Inferior parietal cortex (tissue), 1 donor: ENCODE results near the gene CCDC91.

Experiments used
- DNase-seq: peaks from one replicate; pipeline ENCODE4 v3.0.0-alpha.2; 2016; ENCODE audit errors: extremely low spot score

CCDC91 gene

DNA sequence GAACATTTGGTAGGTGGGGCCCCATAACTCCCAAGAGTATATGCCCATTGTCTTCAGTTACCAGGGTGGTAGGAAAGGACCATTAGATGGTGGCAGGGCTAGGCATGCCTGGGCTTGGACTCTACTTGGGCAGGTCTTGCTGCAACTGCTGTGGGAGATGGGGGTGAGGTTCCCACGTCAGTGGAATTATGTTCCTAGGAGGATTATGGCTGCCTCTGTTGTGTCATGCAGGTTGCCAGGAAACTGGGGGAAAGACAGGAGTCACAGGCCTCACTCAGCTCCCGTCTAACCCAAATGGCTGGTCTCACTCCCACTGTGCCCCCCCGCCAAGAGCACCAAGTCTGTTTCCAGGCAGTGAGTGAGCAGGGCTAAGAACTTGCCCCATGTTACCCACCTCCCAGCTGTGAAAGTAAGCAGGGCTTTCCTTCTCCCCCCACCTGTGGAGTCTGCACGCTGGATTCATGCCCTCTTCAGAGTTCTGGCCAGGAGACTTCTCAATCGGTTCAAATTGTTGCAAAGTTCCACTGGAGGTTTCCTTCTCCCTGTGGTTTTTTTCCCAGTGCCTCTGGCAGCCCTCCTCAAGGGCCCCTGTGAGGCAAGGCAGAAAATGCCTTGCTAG, 337.5 kb downstream of the CCDC91 start:
- DNase-seq, result no peak

DNA sequence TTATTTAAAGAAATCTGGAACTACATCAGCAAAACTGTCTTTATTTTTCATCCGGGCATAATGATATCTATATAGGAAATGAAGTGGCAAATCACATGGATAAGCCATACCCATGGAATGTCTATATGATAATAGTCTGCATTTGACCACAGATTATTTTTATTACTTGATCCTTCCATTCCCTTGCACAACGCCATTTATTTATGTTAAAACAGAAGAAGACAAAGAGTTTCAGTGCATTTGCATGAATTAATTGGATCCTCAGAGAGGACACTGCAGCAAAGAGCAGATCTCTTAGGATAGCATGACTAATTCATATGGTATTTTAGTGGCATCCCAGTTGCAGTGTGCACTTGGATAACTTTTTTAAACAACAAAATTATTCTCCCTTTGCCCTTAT, 345.0 kb downstream of the CCDC91 start:
- no peak for DNase-seq

DNA sequence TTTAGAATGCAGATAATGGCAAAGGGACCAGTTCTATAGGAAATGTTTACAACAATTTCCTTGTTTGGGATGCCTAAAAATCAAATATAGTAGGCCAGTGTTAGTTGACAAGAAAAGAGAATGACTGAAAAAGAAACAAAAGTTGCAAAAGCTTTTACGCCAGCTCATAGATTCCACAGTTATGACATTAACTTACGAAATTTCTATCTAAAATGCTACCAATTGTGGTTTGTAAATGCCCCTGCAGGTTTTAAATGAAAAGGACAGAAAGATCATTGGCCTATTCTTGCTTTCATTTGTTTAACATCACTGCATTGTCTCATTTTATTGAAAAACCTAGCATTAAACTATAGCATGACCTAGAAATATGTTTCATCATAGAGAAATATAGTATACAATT, 345.8 kb downstream of the CCDC91 start:
- DNase-seq, result no peak

- no peak for DNase-seq
These were observed 347.2 kb downstream of the CCDC91 start for GRCh38 chr12:28537474-28537873.

DNA sequence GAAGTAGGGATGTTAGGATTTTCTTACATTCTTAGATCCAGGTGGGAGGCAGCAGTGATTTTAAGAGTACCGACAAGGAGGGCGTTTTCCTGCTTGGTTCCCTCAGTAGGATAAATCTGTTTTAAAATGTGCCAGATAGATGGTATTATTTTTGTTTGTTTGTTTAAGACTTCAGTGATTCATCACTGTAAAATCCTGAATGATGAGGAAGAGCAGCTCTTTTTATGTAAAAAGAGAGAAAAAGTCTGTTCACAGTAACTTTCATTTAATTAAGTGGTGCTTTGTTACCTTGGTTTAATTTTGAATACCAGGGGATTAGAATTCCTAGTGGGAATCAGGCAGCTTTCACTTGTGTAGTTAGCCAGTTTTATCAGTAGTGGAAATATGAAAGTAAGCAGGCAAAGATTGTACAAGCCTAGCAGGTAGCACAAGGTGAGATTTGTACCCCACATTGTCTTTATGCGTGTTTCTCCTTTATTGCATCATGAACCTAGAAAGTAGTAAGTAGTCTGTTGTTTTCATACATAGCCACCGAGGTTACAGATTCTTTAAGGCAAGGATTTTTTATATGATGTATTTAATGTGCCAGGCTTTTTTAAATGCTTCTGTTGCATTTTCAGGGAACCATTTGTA, 349.6 kb downstream of the CCDC91 start:
- DNase-seq, result no peak

DNA sequence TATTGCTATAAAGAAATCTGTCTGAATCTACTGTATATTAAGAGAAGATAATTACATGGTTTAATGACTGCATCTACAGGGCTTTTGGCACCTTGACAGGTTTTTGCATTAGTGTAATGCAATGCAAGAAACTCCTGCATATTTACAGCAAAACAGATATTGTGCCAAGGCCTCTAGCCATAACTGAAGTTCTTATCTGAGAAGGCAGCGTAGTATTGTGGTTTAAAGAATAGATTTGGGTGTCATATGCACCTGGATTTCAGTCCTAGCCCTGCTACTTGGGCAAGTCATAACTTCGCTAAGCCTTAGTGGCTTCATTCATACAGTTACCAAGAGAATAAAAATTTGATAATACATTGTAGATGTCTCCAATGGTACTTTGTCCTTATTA, 350.1 kb downstream of the CCDC91 start:
- no peak for DNase-seq

GRCh38 chr12:28543021-28543890, 353.0 kb downstream of the CCDC91 start:
- DNase-seq, result no peak

DNA sequence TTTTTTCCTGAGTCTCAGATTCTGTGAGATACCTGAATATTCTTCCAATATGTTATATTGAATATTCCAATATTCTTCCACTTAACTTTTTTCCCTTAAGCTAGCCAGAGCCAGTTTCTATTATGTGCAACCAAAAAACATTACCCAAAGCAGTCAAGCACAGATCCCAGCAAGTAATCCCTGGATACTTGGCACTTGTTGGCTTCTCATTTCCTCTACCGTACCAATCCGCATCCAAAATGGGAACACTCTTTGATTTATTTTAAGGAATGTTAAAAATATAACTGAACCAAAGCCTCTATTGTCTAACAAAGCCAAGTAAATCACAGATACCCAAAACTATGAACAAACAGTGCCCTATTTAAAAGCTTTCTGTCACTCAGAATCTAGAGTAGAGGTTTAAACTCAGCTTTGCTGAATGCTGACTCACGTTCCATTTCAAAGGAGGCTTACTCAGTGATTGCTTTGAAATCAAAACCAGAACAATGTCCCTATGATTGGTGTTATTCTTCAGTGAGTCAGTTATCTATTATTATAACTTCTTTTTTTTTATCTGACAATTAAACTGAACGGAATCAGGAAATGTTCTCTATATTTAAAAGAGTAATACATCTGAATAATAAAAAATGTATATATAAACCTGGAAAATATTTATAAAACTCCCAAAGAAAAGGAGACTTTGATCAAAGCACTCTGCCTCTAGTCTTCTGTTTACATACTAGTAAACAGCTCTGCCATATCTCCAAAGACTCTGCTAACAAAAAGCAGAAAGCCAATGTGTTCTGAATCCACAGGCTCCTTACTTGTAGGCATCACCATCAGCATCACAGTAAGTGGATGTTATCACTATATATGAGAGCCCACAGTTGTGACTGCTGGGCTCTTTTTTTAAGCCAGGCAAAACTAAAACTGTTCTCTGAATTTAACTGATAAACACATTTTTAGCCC, 360.8 kb downstream of the CCDC91 start:
- no peak for DNase-seq

DNA sequence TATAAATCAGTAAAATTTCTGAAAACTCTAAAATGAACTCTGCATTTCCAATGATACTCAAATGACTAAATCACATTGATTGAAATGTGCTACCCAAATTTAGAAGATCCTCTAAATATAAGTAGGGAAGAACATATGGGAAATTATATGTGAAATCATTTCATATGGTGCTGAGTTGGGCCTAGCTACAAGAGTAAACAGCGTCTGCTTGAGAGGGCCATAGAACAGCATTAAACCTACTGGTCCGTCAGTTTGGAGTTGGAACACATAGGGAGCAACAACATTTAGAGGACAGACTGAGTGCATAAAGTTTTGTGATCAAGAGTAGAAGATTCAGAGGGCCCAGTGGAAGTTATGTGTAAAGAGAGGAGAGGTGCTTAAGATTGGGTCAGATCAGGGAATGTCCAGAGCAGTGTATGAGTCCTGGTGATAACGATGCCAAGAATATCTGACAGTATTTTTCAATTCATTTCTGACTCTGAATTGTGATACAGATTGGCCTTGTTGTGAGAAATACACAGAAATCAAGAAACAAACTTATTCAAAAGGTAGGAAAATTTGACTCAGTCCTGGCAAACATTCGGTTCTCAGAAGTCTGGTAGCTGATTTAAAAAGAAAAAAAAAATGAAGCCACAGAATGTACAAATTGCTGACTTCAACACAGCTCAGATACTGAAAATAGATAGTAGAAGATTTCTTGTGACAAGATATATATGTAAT, 362.2 kb downstream of the CCDC91 start:
- no peak for DNase-seq

DNA sequence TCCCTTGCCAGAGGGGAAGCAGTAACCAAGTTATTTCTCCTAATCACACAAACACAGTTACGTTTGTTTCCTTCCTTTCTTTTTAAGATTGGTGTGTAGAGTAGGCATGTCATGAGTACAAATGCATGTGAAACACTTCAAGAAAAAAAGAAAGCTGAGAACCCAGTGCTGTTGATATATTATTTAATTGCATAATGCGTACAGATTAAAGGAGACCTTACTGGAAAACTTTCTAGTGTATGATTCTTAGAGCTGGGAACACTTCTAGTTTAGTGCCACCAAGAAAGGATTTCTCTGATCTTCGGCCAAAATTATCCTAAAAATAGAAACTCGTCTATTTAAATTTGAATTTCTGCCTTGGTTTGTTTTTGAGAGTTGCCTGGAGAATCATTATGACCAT, 365.5 kb downstream of the CCDC91 start:
- no peak for DNase-seq

- DNase-seq, result no peak
These were observed 368.0 kb downstream of the CCDC91 start for GRCh38 chr12:28558250-28558649.

- no peak for DNase-seq
These were observed 373.0 kb downstream of the CCDC91 start for GRCh38 chr12:28563286-28563685.

DNA sequence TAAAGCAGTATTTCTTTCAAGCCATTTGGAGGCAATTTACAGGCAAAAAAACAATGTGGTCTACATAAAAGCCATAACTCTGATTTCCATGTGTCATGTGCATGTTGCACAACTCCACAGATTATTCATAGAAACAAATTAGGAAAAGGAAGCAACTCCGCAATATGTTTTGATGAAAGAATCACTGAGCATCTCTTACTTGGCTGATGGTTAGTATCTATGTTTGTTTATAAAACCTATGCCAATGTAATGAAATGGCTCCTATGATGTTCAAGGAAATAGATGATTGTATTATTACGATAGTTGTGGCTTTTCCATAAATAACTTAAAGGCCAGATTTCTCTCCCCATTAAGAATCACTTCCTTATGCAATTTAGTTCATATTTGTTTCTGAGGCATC, 373.7 kb downstream of the CCDC91 start:
- no peak for DNase-seq

- no peak for DNase-seq
These were observed 377.9 kb downstream of the CCDC91 start for GRCh38 chr12:28568118-28568517.

DNA sequence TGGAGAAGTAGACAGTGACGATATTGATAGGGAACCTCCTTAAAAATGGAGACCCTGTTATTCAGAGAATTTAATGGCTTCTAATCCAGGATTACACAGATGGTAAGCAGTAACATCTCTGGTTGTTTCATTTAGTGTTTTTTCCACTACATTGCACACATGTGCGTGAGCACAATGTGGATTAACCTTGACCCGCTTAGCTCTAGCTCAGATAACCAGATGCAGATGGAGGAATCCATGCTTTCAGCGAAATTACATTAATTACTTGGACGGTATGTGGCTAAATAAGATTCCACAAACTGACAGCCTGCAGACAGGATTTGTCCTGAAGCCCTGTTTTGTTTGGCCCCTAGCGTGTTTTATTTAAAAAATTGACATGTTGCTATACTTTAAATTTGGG, 378.4 kb downstream of the CCDC91 start:
- DNase-seq, result no peak

- DNase-seq, result no peak
These were observed 379.6 kb downstream of the CCDC91 start for GRCh38 chr12:28569698-28570411.

DNA sequence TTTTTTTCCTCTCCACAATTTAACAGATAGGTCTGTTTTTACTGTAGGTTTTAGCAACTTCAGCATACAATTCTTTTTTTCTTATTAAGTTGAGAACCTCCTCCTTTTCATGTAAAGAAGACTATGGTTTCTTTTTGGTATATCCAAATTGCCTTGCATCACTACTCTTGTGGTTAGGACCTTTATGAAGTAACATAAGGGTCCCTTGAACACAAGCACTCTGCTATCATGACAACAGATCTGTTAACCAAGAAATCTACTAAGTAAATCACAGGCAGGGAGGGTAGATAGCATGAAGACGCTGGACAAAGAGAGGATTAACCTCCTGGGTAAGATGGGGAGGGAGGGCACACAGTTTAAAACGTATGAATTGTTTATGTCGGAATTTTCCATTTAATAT, 380.6 kb downstream of the CCDC91 start:
- DNase-seq, result no peak

DNA sequence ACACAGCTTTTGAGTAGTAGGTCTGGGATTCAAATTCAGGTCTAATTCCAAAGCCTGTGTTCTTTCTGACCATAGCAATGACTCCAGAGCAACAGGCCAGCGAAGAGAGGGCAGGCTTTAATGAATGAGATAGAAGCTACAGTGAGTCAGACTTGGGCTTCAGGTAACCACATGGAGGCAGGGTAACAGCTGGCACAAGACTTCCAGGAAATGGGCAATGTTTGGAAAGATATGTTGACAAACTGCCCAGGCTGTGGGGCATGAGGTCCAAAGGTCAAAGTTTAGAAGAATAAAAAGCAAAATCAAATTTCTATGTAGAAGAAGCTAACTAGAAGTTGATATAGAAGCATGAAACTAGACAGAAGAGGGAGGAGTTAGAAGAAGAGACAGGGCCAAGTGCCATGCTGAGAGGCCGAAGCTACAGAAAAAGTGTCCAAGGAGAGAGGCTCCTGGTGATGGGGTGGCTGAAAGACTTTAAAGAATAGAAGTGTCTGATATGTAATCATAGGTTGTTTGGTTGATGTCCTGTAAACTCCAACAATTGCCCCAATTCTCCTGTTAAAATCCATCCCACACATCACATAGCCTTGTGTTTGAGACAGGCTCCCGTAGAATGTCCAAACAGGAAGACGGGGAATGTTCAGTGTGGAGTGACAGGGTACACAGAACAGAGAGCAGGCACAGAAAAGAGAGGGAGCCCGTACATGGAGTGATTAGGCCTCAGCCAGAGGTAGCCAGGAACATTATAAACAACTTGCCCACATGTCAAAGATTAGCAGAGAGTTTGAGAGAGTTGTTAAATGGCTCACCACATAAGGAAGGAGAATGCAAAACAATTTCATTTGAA, 384.7 kb downstream of the CCDC91 start:
- no peak for DNase-seq

DNA sequence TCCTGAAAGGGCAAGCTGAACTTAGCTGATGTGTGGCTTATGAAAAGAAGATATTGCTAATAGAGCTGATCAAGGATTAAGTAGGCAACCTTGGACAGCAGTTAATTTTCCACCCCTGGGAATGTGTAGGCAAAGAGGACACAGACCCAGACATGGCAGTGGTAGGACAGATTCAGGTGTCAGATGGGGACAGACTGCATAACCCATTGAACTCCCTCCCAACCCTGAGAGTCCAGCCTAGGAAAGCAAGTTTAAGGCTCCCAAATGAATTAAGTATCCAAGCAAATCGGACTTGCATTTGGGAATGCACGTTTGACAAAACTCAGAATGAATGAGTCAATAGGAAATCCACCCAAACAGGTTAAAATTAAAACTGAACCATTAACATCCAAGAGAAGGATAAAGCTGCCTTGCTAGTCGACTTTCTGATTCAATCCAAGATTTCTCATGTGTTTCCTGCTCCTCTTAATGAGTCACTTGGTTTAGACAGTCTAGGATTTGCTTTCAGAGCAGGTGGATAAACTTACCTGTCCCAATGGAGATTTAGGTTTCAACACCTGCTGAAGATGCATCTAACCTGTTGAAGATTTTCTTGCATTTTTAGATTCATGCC, 385.4 kb downstream of the CCDC91 start:
- DNase-seq, result no peak
